Putamen (tissue), 1 donor: Measurements from ENCODE around the gene TECTA.
A peak's percentile ranks its signal among the peaks of the same experiment; 100 is the strongest.

Experiments
- DNase-seq: peaks from one replicate; pipeline ENCODE4 v3.0.0-alpha.2; 2016; ENCODE audit warnings: low spot score

TECTA gene

GRCh38 chr11:121100943-121101342 lies at the start of gene TECTA:
TSS of gene TECTA (plus strand) at chr11:121101243. CDS start at chr11:121102666, 1,423 bp downstream.
- no peak for DNase-seq

- no peak for DNase-seq
Observed at GRCh38 chr11:121053244-121053643, 47.8 kb upstream of the TECTA start.

GRCh38 chr11:121054266-121054665 lies 46.8 kb upstream of the TECTA start:
- no peak for DNase-seq

GRCh38 chr11:121055076-121055475 lies 46.0 kb upstream of the TECTA start:
- no peak for DNase-seq

- no peak for DNase-seq
Observed at GRCh38 chr11:121057922-121058321, 43.1 kb upstream of the TECTA start.

GRCh38 chr11:121058941-121059340 lies 42.1 kb upstream of the TECTA start:
- DNase-seq = no peak

- DNase-seq = no peak
Observed at GRCh38 chr11:121059605-121060004, 41.4 kb upstream of the TECTA start.

- no peak for DNase-seq
Observed at GRCh38 chr11:121063728-121064127, 37.3 kb upstream of the TECTA start.

- no peak for DNase-seq
Observed at GRCh38 chr11:121066623-121067022, 34.4 kb upstream of the TECTA start.

GRCh38 chr11:121067026-121067425 lies 34.0 kb upstream of the TECTA start:
- no peak for DNase-seq

GRCh38 chr11:121067453-121067852 lies 33.6 kb upstream of the TECTA start:
- DNase-seq = no peak

GRCh38 chr11:121067962-121068647 lies 32.9 kb upstream of the TECTA start:
- no peak for DNase-seq

GRCh38 chr11:121068787-121069186 lies 32.3 kb upstream of the TECTA start:
- DNase-seq = no peak

GRCh38 chr11:121070951-121071845 lies 29.8 kb upstream of the TECTA start:
- no peak for DNase-seq

GRCh38 chr11:121071846-121072450 lies 29.1 kb upstream of the TECTA start:
- DNase-seq = peak; percentile 30

GRCh38 chr11:121081321-121081720 lies 19.7 kb upstream of the TECTA start:
- DNase-seq = no peak

GRCh38 chr11:121082219-121082618 lies 18.8 kb upstream of the TECTA start:
- DNase-seq = no peak

GRCh38 chr11:121082670-121083069 lies 18.4 kb upstream of the TECTA start:
- no peak for DNase-seq

GRCh38 chr11:121086866-121087265 lies 14.2 kb upstream of the TECTA start:
- no peak for DNase-seq

- DNase-seq = no peak
Observed at GRCh38 chr11:121089566-121089965, 11.5 kb upstream of the TECTA start.

- DNase-seq = no peak
Observed at GRCh38 chr11:121090145-121090721, 10.8 kb upstream of the TECTA start.

GRCh38 chr11:121091492-121092152 lies 9.4 kb upstream of the TECTA start:
- DNase-seq = peak; percentile 39
